Measurements from ENCODE around the gene NF1.
"Not testable (repeated sequence)": the region's sequence is repeated elsewhere in the genome, so short reads cannot be mapped to it uniquely, and the experiment has no call there.

The NF1 gene

DNA sequence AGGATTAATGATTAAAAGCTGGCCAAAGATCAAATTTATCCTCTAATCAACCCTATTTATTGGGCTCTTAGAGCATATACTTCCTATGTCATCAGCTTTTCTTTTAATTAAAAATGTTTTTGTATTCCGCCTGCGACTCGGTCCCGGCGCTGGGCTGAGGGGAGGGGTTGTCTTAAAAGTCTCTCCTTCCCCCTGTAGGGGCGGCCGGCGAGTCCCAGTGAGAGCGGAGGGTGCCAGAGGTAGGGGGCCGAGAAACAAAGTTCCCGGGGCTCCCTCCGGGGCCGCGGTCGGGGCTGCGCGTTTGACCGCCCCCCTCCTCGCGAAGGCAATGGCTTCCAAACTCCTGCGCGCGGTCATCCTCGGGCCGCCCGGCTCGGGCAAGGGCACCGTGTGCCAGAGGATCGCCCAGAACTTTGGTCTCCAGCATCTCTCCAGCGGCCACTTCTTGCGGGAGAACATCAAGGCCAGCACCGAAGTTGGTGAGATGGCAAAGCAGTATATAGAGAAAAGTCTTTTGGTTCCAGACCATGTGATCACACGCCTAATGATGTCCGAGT is 250.5 kb downstream of the NF1 start:
- DNase-seq: not testable (repeated sequence)

DNA sequence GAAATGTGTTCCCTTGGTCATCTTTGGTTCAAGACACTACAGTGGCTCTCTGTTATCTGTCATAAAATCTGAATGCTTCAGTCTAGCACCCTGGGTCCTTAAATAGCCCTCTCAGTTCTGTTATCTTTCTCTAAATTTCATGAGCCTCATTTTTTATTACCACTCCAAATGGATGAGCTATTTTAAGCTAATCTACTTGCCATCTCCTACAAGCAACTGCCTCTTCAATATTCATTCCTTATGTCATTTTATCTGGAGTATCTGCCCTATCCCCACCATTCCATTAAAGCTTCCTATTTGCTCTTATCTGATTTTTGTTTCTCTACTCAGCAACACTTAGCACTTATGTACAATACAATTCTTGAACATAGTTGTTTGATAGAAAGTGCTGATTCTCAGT is 254.7 kb downstream of the NF1 start:
- no peak for DNase-seq

DNA sequence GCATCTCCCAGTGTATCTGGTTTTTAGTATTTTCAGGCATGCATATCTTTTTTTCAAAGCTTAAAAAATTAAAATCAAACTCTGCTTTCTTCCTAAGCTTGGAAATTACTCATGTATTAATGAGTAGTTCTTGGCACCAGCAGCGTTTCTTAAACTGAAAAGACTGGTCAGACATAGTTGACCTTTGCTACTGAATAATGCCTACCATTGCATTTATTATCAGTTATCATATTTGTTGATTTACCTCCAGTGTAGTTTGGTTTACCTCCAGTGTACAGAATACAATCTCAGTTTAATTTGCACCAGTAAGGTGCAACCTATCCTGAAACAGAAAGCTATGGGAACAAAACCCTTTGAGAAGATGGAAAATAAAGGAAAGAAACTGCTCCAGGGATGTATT is 261.2 kb downstream of the NF1 start:
- no peak for DNase-seq

DNA sequence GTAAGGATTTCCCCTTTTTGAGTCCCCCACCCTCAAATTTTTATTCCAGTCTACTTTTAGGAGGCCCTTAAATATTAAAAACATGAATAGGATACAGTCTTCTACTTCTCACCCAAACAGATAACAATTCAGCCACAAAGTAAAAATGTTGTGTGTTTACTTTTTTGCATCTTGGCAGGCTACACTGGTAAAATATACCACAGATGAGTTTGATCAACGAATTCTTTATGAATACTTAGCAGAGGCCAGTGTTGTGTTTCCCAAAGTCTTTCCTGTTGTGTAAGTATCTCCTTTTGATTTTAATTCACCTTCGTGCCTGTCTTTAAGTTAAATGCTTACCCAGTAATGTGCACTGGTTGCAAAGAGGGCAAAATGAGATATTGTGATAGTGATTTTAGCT is 262.3 kb downstream of the NF1 start:
- DNase-seq: no peak

DNA sequence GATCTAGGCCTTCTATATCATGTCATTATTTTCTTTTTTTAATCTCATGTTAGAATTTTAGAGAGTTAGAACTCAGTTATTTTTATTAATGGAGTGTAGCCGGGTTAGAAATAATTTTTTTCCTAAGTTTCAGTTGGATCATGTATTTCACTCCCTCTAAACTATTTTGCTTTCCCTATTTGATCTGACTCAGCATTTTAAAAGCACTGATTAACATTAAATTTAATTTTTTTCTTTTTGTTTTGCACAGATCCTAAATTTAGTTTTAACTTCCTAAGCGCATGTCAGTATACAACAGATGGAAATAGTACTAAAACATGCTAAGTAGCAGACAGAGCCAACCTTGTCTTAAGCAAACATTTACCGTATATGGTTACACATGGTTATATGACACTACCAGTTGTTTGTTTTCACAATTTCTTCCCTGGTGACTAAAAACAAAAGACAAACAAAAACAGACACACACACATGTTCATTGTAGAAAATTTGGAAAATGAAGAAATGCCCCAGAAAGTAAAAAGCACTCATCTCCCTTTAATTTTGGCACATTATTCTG is 263.1 kb downstream of the NF1 start:
- no peak for DNase-seq

DNA sequence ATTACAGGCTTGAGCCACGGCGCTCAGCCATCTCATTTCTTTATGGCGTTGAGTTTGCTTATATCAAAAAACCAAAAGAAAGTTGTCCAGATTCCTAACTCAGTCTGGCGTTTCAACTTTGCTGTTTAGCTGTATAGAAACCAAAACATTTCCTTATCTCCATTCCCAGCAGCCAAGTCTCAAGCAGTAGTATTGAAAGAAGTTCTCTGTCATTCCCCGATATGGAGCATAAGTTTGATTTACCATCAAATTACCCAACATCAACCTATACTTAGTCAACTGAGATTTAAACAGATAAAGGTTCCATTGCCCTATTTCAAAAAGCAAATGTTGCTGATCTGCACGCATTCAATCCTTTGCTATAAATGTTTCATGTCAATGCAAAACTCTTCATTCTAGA is 269.2 kb downstream of the NF1 start:
- no peak for DNase-seq

DNA sequence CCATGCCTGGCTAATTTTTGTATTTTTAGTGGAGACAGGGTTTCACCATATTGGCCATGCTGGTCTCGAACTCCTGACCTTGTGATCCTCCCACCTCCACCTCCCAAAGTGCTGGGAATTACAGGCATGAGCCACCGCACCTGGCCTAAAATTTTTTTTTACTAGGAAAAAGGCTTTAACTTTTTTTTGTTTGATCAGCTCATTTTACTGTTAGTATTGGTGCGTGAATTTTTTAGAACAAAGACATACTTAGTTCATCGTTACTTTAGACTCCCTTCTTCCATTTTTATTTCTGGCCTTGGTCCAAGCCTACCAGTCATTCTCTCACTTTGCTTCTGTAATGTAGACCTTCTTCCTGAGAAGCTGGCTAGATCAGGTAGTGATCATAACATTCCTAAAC is 271.3 kb downstream of the NF1 start:
- no peak for DNase-seq

DNA sequence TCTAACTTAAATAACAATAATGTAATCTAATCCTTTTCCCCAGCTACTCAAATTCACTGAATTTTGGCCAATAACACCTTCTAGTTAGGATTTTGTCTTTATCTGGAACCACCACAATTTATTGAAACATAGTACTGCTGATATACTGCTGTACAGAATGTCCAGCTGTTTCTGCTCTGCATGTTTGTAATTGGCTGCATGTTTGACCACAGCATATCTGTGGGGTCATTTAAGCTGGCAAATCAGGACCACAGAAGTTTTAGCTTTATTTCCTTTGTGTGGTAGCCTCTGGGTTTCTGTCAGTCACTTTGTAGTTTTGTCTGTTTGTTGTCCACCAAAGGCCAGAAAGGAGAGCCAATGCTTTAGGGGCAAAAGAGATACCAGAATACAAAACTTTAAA is 274.5 kb downstream of the NF1 start:
- DNase-seq: no peak

DNA sequence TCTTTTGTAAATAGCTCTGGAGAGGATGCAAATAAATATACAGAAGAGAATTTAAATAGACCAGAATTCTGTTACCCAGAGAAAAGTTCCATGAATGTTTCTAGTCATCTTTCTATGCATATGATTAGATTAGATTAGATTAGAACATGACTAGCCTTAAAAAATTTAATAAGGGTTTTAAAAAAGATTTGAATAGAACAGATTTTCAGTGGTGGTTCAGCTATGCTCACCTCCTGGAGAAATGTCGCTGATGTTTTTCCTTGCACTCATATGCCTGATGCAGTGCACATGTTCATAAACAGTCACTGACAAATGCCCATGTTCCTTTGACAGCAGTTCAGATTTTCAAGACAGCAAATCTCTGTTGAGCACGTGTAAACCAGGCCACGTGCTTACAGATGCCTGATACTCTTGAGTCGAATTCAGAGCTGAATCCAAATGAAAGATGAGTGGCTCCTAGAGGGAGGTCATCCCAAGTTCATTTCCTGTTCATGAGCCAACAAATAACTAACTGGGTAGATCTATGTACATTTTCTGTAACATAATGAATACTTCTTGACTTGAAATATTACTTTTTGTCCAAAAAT is 276.8 kb downstream of the NF1 start:
- DNase-seq: no peak

DNA sequence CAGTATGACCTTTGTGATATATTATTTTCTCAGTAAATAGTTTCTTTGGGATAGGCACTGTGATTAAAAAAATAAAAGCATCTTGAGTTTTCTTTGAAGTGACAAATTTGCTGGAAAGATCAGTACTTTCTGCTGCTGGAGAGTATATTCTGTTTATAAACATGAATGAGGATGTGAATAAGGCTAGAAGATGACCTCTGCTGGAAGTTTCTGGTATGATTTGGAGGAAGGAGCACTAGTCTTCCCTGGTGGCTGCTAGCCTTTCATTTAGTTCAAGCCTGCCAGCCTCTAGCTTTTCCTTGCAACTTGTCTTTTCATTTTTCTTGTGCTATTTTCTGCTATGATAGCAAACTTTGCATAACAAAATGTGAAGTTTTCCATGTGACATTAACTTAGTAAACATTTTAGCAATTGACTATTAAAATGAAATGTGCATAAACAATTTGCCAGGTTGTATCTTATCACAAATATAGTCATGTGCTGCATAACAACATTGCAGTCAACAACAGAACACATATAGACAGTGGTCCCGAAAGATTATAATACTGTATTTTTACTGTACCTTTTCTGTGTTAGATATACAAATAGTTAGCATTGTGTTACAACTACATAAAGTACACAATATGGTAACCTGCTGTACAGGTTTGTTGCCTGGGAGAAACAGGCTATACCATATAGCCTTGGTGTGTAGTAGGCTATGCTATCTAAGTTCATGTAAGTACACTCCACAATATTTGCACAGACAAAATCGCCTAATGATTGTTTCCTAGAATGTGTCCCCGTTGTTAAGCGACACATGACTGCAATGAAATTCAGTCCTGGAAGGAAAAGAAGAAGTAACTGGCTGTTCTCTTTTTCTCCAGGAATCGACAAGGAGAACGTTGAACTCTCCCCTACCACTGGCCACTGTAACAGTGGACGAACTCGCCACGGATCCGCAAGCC is 278.6 kb downstream of the NF1 start:
- DNase-seq: no peak

DNA sequence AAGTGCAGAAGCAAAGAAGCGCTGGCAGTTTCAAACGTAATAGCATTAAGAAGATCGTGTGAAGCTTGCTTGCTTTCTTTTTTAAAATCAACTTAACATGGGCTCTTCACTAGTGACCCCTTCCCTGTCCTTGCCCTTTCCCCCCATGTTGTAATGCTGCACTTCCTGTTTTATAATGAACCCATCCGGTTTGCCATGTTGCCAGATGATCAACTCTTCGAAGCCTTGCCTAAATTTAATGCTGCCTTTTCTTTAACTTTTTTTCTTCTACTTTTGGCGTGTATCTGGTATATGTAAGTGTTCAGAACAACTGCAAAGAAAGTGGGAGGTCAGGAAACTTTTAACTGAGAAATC is 279.3 kb downstream of the NF1 start:
- DNase-seq: no peak

DNA sequence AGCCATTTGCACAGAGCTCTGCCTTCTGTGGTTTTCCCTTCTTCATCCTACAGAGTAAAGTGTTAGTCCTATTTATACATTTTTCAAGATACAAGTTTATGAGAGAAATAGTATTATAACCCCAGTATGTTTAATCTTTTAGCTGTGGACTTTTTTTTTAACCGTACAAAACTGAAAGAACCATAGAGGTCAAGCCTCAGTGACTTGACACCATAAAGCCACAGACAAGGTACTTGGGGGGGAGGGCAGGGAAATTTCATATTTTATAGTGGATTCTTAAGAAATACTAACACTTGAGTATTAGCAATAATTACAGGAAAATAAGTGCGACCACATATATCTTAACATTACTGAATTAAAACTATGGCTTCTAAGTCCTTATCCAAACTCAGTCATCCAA is 279.7 kb downstream of the NF1 start:
- no peak for DNase-seq

DNA sequence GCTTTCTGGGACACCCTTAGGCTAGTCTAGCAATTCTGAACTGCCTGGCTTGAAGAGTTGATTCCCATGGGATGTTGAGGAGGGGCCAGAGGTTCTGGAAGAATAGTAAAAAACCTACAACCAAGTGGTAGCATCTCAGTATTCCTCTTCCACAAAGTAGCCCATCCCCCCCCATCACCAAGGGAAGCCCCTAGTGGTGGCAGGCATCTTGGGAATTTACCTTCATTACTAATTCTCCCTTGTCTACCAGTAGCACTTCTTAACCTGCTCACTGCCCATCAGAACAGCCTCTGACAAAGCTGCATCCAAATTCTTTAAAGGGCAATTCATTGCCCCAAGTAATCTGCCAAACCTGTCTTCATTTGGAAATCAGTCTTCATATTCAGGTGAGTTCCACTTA is 283.9 kb downstream of the NF1 start:
- no peak for DNase-seq

DNA sequence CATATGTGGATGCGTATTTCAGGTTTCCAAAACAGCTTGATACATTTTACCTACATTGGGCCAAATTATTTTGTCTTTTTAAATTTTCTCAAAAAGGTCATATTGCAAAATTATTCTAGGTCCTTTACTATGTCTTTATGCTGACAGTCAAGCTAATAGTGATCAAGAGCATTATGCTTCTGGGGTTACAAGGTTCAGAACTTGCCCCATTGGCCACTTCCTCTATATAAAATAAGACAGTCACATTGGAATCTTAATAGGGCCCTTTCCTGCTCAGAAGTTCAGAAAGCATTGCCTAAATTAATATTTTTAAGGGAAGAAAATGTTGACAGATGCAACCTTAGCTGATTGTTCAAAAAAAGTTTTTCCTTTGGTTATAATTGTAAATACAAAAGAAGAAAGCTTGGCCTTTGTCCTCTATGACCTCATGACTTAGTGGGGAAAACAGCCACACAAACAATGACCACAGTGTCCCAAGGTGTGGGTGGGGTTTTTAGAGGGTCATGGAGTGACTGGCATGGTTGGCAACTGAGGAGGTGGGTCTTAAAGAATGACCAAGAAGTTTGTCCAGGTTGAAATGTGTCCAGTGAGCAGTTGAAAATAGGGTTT is 284.9 kb downstream of the NF1 start:
- DNase-seq: no peak

DNA sequence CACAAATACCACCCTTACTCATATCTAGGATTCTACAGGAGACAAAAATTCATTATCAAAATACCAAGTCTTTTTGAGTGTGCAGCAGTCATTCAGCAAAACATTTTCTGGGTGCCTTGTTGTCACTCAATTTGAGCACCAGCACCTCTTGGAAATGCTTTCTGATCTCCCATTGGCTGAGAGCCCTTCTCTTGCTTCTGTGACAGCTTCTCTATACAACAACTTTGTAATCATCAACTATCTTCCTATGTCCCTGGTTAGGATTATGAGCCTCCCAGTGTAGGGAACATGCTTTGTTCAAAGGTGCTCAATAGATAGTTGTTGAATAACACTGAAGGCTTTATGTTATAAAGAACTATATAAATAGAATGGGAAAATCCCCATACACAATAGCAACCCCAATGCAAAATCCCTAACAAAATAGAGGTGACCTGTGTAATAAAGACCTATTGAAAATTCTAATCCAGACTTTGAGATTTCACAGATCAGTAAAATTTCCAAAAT is 286.4 kb downstream of the NF1 start:
- DNase-seq: no peak

DNA sequence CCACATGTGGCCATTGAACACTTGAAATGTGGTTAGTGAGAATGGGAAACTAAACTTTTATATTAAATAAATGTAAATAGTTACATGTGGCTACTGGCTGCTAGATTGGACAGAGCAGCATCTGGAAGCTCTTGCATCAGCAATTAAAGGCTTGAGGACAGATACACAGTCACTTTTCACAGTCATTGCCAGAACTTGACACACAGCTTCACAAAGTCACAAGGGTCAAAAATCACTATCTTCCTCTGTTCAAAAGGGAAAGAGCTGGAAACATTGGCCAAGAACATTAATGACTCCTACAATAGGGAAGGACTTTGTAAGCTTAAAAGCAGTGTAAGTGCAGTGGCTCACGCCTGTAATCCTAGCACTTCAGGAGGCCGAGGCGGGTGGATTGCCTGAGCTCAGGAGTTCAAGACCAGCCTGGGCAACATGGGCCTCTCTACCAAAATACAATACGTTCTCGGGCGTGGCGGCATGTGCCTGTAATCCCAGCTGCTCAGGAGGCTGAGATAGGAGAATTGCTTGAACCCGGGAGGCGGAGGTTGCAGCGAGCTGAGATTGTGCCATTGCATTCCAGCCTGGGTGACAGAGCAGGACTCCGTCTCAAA is 288.0 kb downstream of the NF1 start:
- not testable (repeated sequence) for DNase-seq

DNA sequence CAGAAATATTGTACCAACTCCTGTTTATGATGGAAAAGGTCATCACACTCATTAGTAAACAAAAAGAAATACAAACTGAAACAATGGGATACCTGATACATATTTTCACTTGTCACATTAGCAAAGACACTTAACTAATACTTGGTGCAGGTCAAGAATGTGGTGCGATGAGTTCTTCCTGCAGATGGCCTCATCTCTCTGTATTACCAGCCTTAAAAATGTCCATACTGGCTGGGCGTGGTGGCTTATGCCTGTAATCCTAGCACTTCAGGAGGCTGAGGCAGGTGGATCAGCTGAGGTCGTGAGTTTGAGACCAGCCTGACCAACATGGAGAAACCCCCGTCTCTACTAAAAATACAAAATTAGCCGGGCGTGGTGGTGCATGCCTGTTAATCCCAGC is 288.7 kb downstream of the NF1 start:
- DNase-seq: not testable (repeated sequence)

DNA sequence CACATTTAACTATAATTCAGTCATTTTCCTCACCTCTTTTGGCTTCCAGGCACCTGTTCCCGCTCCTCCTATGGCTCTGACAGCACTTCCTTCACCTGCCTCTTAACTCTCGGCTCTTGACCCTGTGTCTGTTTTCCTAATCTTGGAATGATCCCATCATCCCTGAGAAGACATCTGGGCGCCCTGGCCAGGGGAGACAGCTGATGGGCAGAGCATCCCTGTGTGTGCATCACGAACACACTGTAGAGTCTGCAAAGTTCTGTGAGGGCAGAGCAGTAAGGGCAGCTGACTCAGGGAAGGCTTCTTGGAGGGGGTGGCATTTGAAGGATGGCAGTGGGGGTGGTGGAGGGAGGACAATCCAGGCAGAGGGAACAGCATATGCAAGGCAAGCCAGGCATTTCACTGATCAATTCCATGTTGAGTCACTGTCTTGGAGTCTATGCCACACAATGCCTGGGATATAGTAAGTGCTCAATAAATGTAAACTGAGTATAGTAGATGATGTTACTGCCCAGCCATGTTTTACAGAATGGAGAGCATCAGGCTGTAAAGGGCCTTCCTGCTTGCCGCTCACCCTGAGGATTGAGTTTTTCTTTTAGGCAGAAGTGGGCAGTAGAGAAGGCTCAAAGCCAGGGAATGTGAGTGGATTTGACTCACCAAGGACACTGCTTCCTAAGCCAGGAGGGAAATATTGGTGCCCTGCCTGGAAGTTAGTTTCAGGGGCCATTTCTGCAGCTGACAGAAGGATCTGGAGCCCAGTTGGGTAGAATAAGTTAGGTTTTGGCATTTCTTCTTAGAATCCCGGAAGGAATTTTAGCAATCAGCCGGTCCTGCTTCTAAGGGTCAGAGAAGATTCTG is 290.9 kb downstream of the NF1 start:
- no peak for DNase-seq

DNA sequence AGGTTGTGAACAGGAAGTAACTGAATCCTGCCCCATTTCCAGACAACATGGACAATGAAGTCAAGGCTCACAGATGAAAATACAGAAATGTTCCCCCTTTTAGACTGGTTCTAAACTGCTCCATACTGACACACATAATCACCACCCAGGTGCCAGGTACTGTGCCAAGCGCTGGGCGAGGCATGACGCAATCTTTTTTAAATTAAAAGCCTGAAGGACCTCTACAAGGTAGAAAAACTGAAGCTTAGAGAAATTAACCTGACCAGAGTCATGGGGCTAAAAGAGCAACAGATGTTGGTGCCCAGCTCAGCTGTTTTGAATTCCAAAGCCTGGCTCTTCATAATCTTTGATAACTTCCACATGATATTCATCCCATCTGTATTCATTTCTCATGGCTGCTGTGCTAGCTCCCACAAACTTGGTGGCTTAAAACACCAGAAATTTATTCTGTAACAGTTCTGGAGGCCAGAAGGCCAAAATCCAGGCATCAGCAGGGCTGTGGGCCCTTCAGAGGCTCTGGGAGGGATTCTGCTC is 291.8 kb downstream of the NF1 start:
- DNase-seq: no peak

DNA sequence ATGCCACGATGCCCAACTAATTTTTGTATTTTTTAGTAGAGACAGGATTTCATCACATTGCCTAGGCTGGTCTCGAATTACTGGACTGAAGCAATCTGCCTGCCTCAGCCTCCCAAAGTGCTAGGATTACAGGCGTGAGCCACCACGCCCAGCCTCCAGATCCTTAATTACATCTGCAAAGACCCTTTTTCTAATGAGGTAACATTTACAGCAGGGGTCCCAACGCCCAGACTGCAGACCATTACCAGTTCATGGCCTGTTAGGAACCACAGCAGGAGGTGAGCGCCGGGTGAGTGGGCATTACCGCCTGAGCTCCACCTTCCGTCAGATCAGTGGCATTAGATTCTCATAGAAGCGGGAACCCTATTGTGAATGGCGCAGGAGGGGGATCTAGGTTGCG is 292.7 kb downstream of the NF1 start:
- no peak for DNase-seq

DNA sequence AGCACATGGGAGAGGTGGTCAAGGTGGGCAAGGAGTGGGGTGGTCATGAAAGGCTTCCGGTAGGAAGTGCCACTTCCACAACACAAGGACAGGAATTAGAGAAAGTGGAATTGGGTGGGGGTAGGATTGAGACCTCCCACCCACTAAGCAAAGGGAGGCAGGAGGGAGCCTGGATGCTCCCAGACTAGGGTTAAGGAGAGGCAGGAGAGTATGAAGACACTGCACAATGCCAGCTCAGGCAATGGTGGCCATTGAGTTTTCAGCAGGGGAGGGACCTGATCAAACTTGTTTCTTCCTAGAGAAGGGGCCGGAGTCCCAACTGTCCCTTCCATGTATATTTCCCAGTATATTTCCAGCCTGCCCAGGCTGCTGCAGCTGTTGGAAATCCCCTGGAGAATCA is 293.6 kb downstream of the NF1 start:
- no peak for DNase-seq
